Epithelial cell of proximal tubule (primary cell): Measurements from ENCODE around the gene RNF167. TPM values are rescaled to one million over a fixed set of nuclear protein-coding genes. Genes with fewer than 3 reads are reported as not detected.

Source experiments
- DNase-seq: peaks from one replicate; pipeline ENCODE4 v3.0.0-alpha.2; 2011; ENCODE audit warnings: low read depth
- H3K4me3 ChIP-seq: 2 replicates; pipeline ENCODE4 v1.5.1; 2011; ENCODE audit warnings: low read depth, mild to moderate bottlenecking, low read length
- total RNA-seq: library from RNA; depleted of rRNA; stranded (reverse); fragments of >200 nt; gene quantifications from 2 replicates; pipeline ENCODE4 v1.2.3, GENCODE V29; 2015
- TF ChIP-seq, protein P1 (sequence below): conservative IDR thresholded peaks from 2 replicates; pipeline ENCODE4 v1.5.1; 2012; ENCODE audit warnings: low read depth, mild to moderate bottlenecking, low read length

The RNF167 gene
- total RNA-seq, 1 donor from 2014 or later: 55.1 TPM

DNA sequence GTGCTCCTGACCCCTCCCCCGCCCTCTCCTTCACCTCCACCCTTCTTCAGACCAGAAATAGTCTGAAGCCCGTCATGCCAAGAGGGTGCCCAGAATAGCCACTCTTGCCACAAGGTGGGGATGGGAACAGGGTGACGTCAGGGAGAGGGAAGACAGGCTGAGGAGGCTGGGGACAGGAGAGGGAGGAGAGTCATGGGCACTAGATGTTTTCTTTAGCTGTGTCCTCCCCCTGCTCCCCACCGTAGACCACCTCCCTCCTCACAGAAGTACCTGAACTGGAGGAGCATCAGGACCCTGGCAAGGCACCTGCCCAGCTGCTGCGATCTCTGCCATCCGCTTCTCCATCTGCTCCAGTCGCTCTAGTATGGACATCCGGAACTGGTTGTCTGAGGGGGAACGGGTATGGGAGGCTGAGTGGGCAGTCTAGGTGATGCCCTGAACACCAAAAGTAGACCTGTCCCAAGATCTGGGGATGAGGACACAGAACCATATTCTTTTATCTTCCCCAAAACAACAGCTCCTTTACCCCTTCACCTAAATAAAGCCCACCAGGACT lies 34.1 kb downstream of the RNF167 start:
- no peak overlapping the region for H3K4me3 ChIP-seq
- TF ChIP-seq, protein P1, sequence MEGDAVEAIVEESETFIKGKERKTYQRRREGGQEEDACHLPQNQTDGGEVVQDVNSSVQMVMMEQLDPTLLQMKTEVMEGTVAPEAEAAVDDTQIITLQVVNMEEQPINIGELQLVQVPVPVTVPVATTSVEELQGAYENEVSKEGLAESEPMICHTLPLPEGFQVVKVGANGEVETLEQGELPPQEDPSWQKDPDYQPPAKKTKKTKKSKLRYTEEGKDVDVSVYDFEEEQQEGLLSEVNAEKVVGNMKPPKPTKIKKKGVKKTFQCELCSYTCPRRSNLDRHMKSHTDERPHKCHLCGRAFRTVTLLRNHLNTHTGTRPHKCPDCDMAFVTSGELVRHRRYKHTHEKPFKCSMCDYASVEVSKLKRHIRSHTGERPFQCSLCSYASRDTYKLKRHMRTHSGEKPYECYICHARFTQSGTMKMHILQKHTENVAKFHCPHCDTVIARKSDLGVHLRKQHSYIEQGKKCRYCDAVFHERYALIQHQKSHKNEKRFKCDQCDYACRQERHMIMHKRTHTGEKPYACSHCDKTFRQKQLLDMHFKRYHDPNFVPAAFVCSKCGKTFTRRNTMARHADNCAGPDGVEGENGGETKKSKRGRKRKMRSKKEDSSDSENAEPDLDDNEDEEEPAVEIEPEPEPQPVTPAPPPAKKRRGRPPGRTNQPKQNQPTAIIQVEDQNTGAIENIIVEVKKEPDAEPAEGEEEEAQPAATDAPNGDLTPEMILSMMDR: no peak
- no peak for DNase-seq

- TF ChIP-seq, protein P1: no peak
- DNase-seq: no peak
- no peak overlapping the region for H3K4me3 ChIP-seq
Observed at GRCh38 chr17:4978726-4979125, 38.7 kb downstream of the RNF167 start.

- no peak overlapping the region for H3K4me3 ChIP-seq
- TF ChIP-seq, protein P1: peak; percentile 74
- DNase-seq: no peak
Observed at GRCh38 chr17:4980644-4981216, 40.7 kb downstream of the RNF167 start.

DNA sequence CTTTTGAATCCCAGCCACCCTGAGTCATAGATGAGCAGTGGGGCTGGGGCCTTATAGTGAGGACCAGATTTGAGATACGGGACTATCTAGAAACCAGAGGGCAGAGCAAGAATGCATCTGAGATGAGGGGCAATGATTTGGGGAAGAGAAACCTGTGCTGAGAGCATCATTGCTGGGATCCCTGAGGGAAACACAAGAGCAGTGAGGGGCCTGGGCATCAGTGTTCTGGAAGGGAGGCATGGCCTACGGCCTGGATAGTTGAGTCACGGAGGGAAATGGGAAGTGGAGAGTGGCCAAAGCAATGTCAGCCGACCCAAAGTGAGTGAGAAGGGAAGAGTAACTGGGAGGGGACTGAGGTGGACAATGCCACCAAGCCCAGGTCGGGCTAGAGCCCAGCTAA lies 42.2 kb downstream of the RNF167 start:
- no peak overlapping the region for H3K4me3 ChIP-seq
- TF ChIP-seq, protein P1: no peak
- no peak for DNase-seq

- peak overlapping the region; percentile 74 for H3K4me3 ChIP-seq
- TF ChIP-seq, protein P1: no peak
- no peak for DNase-seq
Observed at GRCh38 chr17:4986403-4986802, 46.3 kb downstream of the RNF167 start.

DNA sequence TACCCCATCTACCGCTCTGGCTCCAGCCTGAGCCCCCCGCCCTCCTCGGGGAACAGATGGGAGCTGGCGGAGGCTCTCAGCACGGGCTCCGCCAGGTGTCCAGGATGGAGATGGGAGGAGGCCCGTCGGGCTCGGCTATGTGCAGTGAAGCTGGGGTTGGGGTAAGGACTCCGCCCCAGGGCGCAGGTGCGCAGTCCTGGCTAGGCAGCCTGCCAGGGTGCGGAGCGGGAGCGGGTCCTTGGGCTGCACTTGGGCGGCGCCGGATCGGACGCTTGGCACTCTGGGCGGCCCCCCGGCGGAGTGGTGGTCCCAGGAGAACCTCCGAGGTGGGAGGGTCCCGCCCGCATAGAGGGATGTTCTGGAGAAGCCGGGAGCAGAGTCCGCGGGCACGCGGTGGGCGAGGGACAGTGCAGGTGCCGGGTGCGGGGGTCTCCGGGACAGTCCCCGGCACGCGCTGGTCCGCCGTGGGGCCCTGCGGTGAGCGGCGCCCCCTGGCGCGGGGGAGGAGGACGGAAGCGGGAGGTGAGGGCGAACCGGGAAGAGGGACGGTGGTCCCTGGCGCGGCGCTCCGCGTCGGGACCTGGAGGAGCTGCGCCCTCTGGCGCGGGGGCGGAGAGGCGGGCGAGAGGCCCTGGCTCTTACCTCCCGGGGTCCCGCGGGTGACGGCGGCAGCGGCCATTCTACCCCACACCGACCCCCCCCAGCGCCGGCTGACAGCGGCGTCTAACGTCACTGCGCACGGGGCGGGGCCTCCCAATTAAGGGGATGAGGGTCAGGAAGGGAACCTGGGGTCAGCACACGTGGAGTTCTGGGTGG lies 47.1 kb downstream of the RNF167 start, which contains the start of gene CAMTA2:
TSS of gene CAMTA2 (minus strand) at position 725 of the 816 bp plus-strand sequence. CDS start 1,453 bp downstream, outside the sequence.
- TF ChIP-seq, protein P1: peak; percentile 61
- DNase-seq: no peak
- H3K4me3 ChIP-seq: peak within 1 kb of the TSS; percentile 74
